ENCODE measurements around the gene CXorf66. TPM values are rescaled to one million over a fixed set of nuclear protein-coding genes. Genes with fewer than 3 reads are reported as not detected.

The CXorf66 gene
- not detected for total RNA-seq

- 77 to 90% methylated on average over 6 to 7 of the region's 7 CpGs for WGBS, 2 donors
- no peak within 1 kb of the TSS for H3K4me3 ChIP-seq (ENCODE audit: low read depth, poor library complexity, severe bottlenecking)
- intact Hi-C loops (cut with DNase I; ENCODE audit: low total_unique reads) = no loop called here
- TF ChIP-seq POLR2A (IDR thresholded peaks at IDR 0.05) = no peak
- TF ChIP-seq CTCF (IDR thresholded peaks at IDR 0.05) = no peak
- no peak for DNase-seq (ENCODE audit: low spot score in 2 of 2)
These were observed at the start of gene CXorf66 for GRCh38 chrX:139965421-139965820. TSS of gene CXorf66 (minus strand) at chrX:139965521. CDS start at chrX:139965496, 25 bp downstream.

GRCh38 chrX:139982856-139983255 is 17.5 kb upstream of the CXorf66 start:
- 60 to 83% methylated on average over 3 of the region's 3 CpGs for WGBS, 2 donors
- intact Hi-C loops (cut with DNase I; ENCODE audit: low total_unique reads) = no loop called here
- H3K4me3 ChIP-seq (ENCODE audit: low read depth, poor library complexity, severe bottlenecking) = no peak overlapping the region
- no peak for TF ChIP-seq POLR2A (IDR thresholded peaks at IDR 0.05)
- no peak for TF ChIP-seq CTCF (IDR thresholded peaks at IDR 0.05)
- DNase-seq (ENCODE audit: low spot score in 2 of 2) = no peak

- intact Hi-C loops (cut with DNase I; ENCODE audit: low total_unique reads) = loop anchor here (5.0 kb wide), 1 partner anchor 762 kb away; no protein-coding TSS in a partner anchor
- TF ChIP-seq POLR2A (IDR thresholded peaks at IDR 0.05) = no peak
- TF ChIP-seq CTCF (IDR thresholded peaks at IDR 0.05) = no peak
- no peak for DNase-seq (ENCODE audit: low spot score in 2 of 2)
- no peak overlapping the region for H3K4me3 ChIP-seq (ENCODE audit: low read depth, poor library complexity, severe bottlenecking)
- WGBS, 2 donors = 78 to 82% methylated on average over 3 of the region's 3 CpGs
These were observed 9.2 kb upstream of the CXorf66 start for GRCh38 chrX:139974471-139974870.

GRCh38 chrX:139972629-139973624 is 7.6 kb upstream of the CXorf66 start:
- 62 to 67% methylated on average over 6 of the region's 6 CpGs for WGBS, 2 donors
- intact Hi-C loops (cut with DNase I; ENCODE audit: low total_unique reads) = loop anchor here (5.0 kb wide), 1 partner anchor 761 kb away; no protein-coding TSS in a partner anchor
- TF ChIP-seq POLR2A (IDR thresholded peaks at IDR 0.05) = no peak
- TF ChIP-seq CTCF (IDR thresholded peaks at IDR 0.05) = no peak

GRCh38 chrX:139972113-139972512 is 6.8 kb upstream of the CXorf66 start:
- intact Hi-C loops (cut with DNase I; ENCODE audit: low total_unique reads) = loop anchor here (5.0 kb wide), 1 partner anchor 760 kb away; no protein-coding TSS in a partner anchor
- no peak for TF ChIP-seq CTCF (IDR thresholded peaks at IDR 0.05)
- TF ChIP-seq POLR2A (IDR thresholded peaks at IDR 0.05) = no peak
- 42 to 53% methylated on average over 5 of the region's 5 CpGs for WGBS, 2 donors
- DNase-seq (ENCODE audit: low spot score in 2 of 2) = no peak
- no peak overlapping the region for H3K4me3 ChIP-seq (ENCODE audit: low read depth, poor library complexity, severe bottlenecking)

More at GRCh38 chrX:139972629-139973624, 7.6 kb upstream of the CXorf66 start:
- DNase-seq (ENCODE audit: low spot score in 2 of 2) = no peak
- no peak overlapping the region for H3K4me3 ChIP-seq (ENCODE audit: low read depth, poor library complexity, severe bottlenecking)
